Stomach (tissue), 9 donors: ENCODE results near the gene SLC2A4. TPM values are rescaled to one million over a fixed set of nuclear protein-coding genes. Genes with fewer than 3 reads are reported as not detected.
"Not testable (repeated sequence)": the region's sequence is repeated elsewhere in the genome, so short reads cannot be mapped to it uniquely, and the experiment has no call there.

ENCODE experiments used
- DNase-seq, 2 donors: peaks; one replicate each; pipeline versions ENCODE4 v3.0.0 to v3.0.0-alpha.2; 2013 to 2019
- H3K27ac ChIP-seq, 5 donors: fragments of 200-600 bp in 4 of 5; sonication (generic) in 4 of 5; one replicate each; pipeline ENCODE4 v1.5.1; 2013 to 2019; ENCODE audit warnings: mild to moderate bottlenecking in 1 of 5, moderate library complexity in 1 of 5
- H3K27me3 ChIP-seq, 3 donors: fragments of 200-600 bp; sonication (generic); one replicate each; pipeline ENCODE4 v1.5.1; 2017 to 2019; ENCODE audit warnings: mixed run types in 1 of 3
- H3K36me3 ChIP-seq, 4 donors: fragments of 200-600 bp; sonication (generic); 1 replicate in 3 of 4; 2 replicates in 1 of 4; pipeline ENCODE4 v1.5.1; 2016 to 2019
- H3K4me1 ChIP-seq, 4 donors: fragments of 200-600 bp; sonication (generic); one replicate each; pipeline ENCODE4 v1.5.1; 2016 to 2019
- H3K4me3 ChIP-seq, 4 donors: fragments of 200-600 bp; sonication (generic) in 3 of 4; one replicate each; pipeline ENCODE4 v1.5.1; 2016 to 2019; ENCODE audit warnings: mild to moderate bottlenecking in 1 of 4
- H3K9me3 ChIP-seq, 4 donors: fragments of 200-600 bp; sonication (generic); one replicate each; pipeline ENCODE4 v1.5.1; 2016 to 2019
- CTCF ChIP-seq, 7 experiments: fragments of 450-650 bp in 4 of 7; fragments of 200-600 bp in 3 of 7; sonication (generic) in 3 of 7; IDR thresholded peaks; one replicate each; pipeline ENCODE4 v1.5.1; 2016 to 2019; ENCODE audit warnings: antibody characterized with exemption in 7 of 7, control low read depth in 2 of 7, mild to moderate bottlenecking in 1 of 7
- EP300 ChIP-seq: sonication (generic); formaldehyde crosslinking; IDR thresholded peaks from one replicate; pipeline ENCODE4 v1.6.1; 2017; ENCODE audit warnings: antibody characterized with exemption
- POLR2A ChIP-seq, 4 donors: fragments of 450-650 bp; IDR thresholded peaks; one replicate each; pipeline ENCODE4 v1.6.1; 2016; ENCODE audit warnings: antibody characterized with exemption in 4 of 4, control low read depth in 2 of 4, mild to moderate bottlenecking in 1 of 4, moderate library complexity in 1 of 4
- POLR2AphosphoS5 ChIP-seq, 3 donors: sonication (generic); formaldehyde crosslinking; IDR thresholded peaks; one replicate each; pipeline ENCODE4 v1.6.1; 2016; ENCODE audit warnings: antibody characterized with exemption in 3 of 3
- WGBS, 5 donors: extraction: QIAGEN DNeasy Blood & Tissue Kit in 3 of 5; methylation state at CpG; one replicate each; pipeline versions ENCODE4 v1.1.5 to v1.1.7; 2013 to 2018; 5-methylcytosine and 5-hydroxymethylcytosine counted together
- intact Hi-C: fragments of 100-400 bp; cut with DNase I; formaldehyde crosslinking; loops from one replicate; pipeline ENCODE4 v1.15.1; 2023; ENCODE audit warnings: low total_unique reads
- polyA plus RNA-seq, 3 donors: library from polyadenylated mRNA; stranded (reverse); fragments of 200-250 nt; gene quantifications; one replicate each; pipeline ENCODE4 v1.2.3, GENCODE V29; 2013
- total RNA-seq, 5 donors: library from RNA; depleted of rRNA; stranded (reverse); fragments of >200 nt; gene quantifications; one replicate each; pipeline versions ENCODE4 v1.1.0 to v1.2.3, GENCODE V29; 2014 to 2016
- donor health status: healthy with polysubstance abuse.
- donor health status: Bipolar disorder and iron deficiency.
- donor health status: healthy.

SLC2A4 gene
- total and polyA plus RNA-seq, 8 donors: 0.92 to 26.6 (median 5.6) TPM

GRCh38 chr17:7329374-7329996 is 48.0 kb downstream of the SLC2A4 start:
- intact Hi-C loops: no loop called here
- no peaks in the 10 kb centered on the region for H3K9me3 ChIP-seq
- H3K27ac ChIP-seq: peak overlapping the region; percentile 81 to 95 (median 94)
- H3K27me3 ChIP-seq: peaks cover 0 to 9% (median 0%) of the 10 kb centered on the region in 3 donors
- peaks cover 5 to 29% (median 24%) of the 10 kb centered on the region in 4 donors for H3K36me3 ChIP-seq
- DNase-seq: peak; percentile 98 to 100
- WGBS, 5 donors: 0 to 1% (median 0%) methylated on average over 40 to 43 of the region's 43 CpGs
- H3K4me3 ChIP-seq: peak overlapping the region; percentile 89 to 99 (median 97)
- peak in 1 of 4 donors; percentile 32 for TF ChIP-seq POLR2A (IDR thresholded peaks at IDR 0.05)
- TF ChIP-seq EP300: no peak
- TF ChIP-seq CTCF (IDR thresholded peaks at IDR 0.05): peak in 1 of 7 experiments; percentile 15
- TF ChIP-seq POLR2AphosphoS5 (IDR thresholded peaks at IDR 0.05): peak; percentile 63 to 92 (median 88)
- H3K4me1 ChIP-seq: peaks cover 12 to 29% (median 26%) of the 10 kb centered on the region in 4 donors

GRCh38 chr17:7329997-7330637 is 48.6 kb downstream of the SLC2A4 start:
- Histone ChIP-seq H3K4me1 (peaks cover 12 to 29% (median 25%) of the 10 kb centered on the region in 4 donors), H3K27me3 (peaks cover 0 to 15% (median 0%) of the 10 kb centered on the region in 3 donors), H3K4me3 (peak overlapping the region; percentile 89 to 99 (median 97)), H3K36me3 (peaks cover 0 to 23% (median 18%) of the 10 kb centered on the region in 4 donors), H3K27ac (peak overlapping the region; percentile 81 to 95 (median 94)), H3K9me3 (no peaks in the 10 kb centered on the region)
- 0 to 3% (median 1%) methylated on average over 26 to 34 of the region's 34 CpGs for WGBS, 5 donors
- no peak for TF ChIP-seq CTCF (IDR thresholded peaks at IDR 0.05)
- no peak for TF ChIP-seq EP300
- no peak for TF ChIP-seq POLR2AphosphoS5 (IDR thresholded peaks at IDR 0.05)
- no peak for TF ChIP-seq POLR2A (IDR thresholded peaks at IDR 0.05)
- intact Hi-C loops: no loop called here
- peak; percentile 73 to 93 for DNase-seq

GRCh38 chr17:7330638-7331015 is 49.1 kb downstream of the SLC2A4 start:
- whole genome bisulfite sequencing, 5 donors: 55 to 71% (median 65%) methylated on average over 8 to 13 of the region's 13 CpGs
- TF ChIP-seq POLR2AphosphoS5 (IDR thresholded peaks at IDR 0.05): no peak
- TF ChIP-seq CTCF (IDR thresholded peaks at IDR 0.05): no peak
- TF ChIP-seq POLR2A (IDR thresholded peaks at IDR 0.05): no peak
- TF ChIP-seq EP300: no peak
- H3K27me3 ChIP-seq: peaks cover 0 to 20% (median 0%) of the 10 kb centered on the region in 3 donors
- intact Hi-C loops: no loop called here
- H3K4me3 ChIP-seq: peak overlapping the region; percentile 89 to 99 (median 97)
- peak overlapping the region; percentile 81 to 95 (median 94) for H3K27ac ChIP-seq
- H3K9me3 ChIP-seq: no peaks in the 10 kb centered on the region
- peaks cover 0 to 18% (median 13%) of the 10 kb centered on the region in 4 donors for H3K36me3 ChIP-seq
- peaks cover 12 to 29% (median 25%) of the 10 kb centered on the region in 4 donors for H3K4me1 ChIP-seq
- DNase-seq: no peak

- H3K4me3 ChIP-seq: no peak overlapping the region
- TF ChIP-seq POLR2A (IDR thresholded peaks at IDR 0.05) (no peak), CTCF (IDR thresholded peaks at IDR 0.05) (no peak), EP300 (no peak)
- H3K4me1 ChIP-seq: peaks cover 12 to 28% (median 27%) of the 10 kb centered on the region in 4 donors
- WGBS, 5 donors: 47 to 65% (median 54%) methylated on average over 7 of the region's 7 CpGs
- intact Hi-C loops: no loop called here
- H3K36me3 ChIP-seq: peaks cover 0 to 3% (median 0%) of the 10 kb centered on the region in 4 donors
- no peaks in the 10 kb centered on the region for H3K9me3 ChIP-seq
- H3K27me3 ChIP-seq: peaks cover 0 to 33% (median 4%) of the 10 kb centered on the region in 3 donors
- H3K27ac ChIP-seq: no peak overlapping the region
- DNase-seq: no peak
Observed at GRCh38 chr17:7332111-7332510, 50.6 kb downstream of the SLC2A4 start.

- H3K4me3 ChIP-seq, intact Hi-C loops, H3K36me3 ChIP-seq, DNase-seq, H3K27ac ChIP-seq, H3K9me3 ChIP-seq: not testable (repeated sequence)
- 37 to 45% (median 44%) methylated on average over 13 to 14 of the region's 14 CpGs for WGBS, 5 donors
- peaks cover 12 to 27% (median 25%) of the 10 kb centered on the region in 4 donors for H3K4me1 ChIP-seq
- H3K27me3 ChIP-seq: peaks cover 0 to 37% (median 4%) of the 10 kb centered on the region in 3 donors
Observed at GRCh38 chr17:7332600-7333069, 51.1 kb downstream of the SLC2A4 start.
